Body of pancreas (tissue), 4 donors: ENCODE data around the gene ADCY7. TPM values are rescaled to one million over a fixed set of nuclear protein-coding genes. Genes with fewer than 3 reads are reported as not detected.
A peak's percentile ranks its signal among the peaks of the same experiment; 100 is the strongest.

ENCODE experiments used
- ATAC-seq: fragments of 150-250 bp; one replicate; pipeline ENCODE4 v1.9.1; 2016
- DNase-seq, 4 donors: peaks; one replicate each; pipeline ENCODE4 v3.0.0-alpha.2; 2019
- H3K27ac ChIP-seq, 4 donors: fragments of 200-600 bp; sonication (generic); 1 replicate in 3 of 4; 2 replicates in 1 of 4; pipeline versions ENCODE4 v1.5.1 to v1.6.1; 2016 to 2019; ENCODE audit warnings: mild to moderate bottlenecking in 1 of 4, mixed read lengths in 1 of 4, moderate library complexity in 1 of 4
- H3K27me3 ChIP-seq, 2 donors: fragments of 200-600 bp; sonication (generic); one replicate each; pipeline ENCODE4 v1.6.0; 2016; ENCODE audit warnings: mild to moderate bottlenecking in 1 of 2
- H3K36me3 ChIP-seq, 2 donors: fragments of 200-600 bp; sonication (generic); replicated peaks in 1 of 2; 2 replicates each; pipeline ENCODE4 v1.5.1; 2016; ENCODE audit warnings: low read depth in 2 of 2; ENCODE audit not compliant: insufficient read depth in 1 of 2
- H3K4me1 ChIP-seq: fragments of 200-600 bp; sonication (generic); one replicate; pipeline ENCODE4 v1.6.0; 2016
- H3K4me3 ChIP-seq, 2 donors: fragments of 200-600 bp; sonication (generic); 1 replicate in 1 of 2; 2 replicates in 1 of 2; pipeline ENCODE4 v1.5.1; 2016 to 2019
- H3K9me3 ChIP-seq, 3 donors: fragments of 200-600 bp; sonication (generic); 1 replicate in 2 of 3; 2 replicates in 1 of 3; pipeline ENCODE4 v1.5.1; 2016
- POLR2A ChIP-seq, 3 donors: fragments of 450-650 bp; IDR thresholded peaks; one replicate each; pipeline ENCODE4 v1.6.1; 2016; ENCODE audit warnings: antibody characterized with exemption in 3 of 3, mild to moderate bottlenecking in 2 of 3
- WGBS, 2 donors: methylation state at CpG; one replicate each; pipeline ENCODE4 v1.1.5; 2017; 5-methylcytosine and 5-hydroxymethylcytosine counted together
- intact Hi-C: fragments of 100-400 bp; cut with DNase I; formaldehyde crosslinking; loops from one replicate; pipeline ENCODE4 v1.15.1; 2023
- total RNA-seq, 2 donors: library from RNA; depleted of rRNA; stranded (reverse); fragments of >200 nt; gene quantifications; one replicate each; pipeline ENCODE4 v1.1.0, GENCODE V29; 2016
- TF ChIP-seq, protein P1 (sequence below), 7 experiments: fragments of 450-650 bp in 4 of 7; fragments of 200-600 bp in 3 of 7; sonication (generic) in 3 of 7; IDR thresholded peaks; one replicate each; pipeline ENCODE4 v1.5.1; 2016 to 2019; ENCODE audit warnings: antibody characterized with exemption in 7 of 7

The ADCY7 gene
- total RNA-seq, 2 donors from 2014 or later, result 4.9 to 8.6 TPM

DNA sequence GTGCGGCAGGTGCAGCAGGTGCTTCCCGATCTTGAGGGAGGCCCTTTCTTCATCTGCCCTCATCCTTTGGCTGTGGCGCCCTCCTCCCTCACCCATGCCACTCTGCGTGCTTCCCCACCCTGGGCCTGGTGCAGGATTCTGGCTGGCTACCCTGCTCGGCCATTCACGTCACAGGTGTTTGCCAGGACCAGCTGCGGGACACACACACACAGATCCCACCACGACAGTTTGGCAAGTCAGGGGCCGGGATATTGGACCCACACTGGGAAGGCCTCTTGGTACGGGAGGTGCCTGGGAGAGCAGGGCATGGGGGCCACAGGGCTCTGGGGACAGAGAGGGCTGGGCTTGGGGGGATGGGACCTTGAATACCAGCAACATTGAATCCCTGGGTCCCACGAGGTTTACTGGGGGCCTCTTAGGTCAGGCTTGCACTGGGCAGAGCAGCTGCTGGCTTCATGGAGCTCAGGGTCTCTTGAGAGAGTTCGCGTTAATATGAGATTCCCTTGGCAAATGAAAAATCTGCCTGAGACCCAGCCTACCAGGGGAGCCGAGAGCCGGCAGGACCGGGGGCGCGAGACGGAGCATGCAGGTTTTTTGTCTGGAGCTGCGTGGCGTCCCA lies 15.1 kb downstream of the ADCY7 start:
- Histone ChIP-seq H3K9me3 (no peaks in the 10 kb centered on the region), H3K4me3 (no peak overlapping the region), H3K27ac (peak overlapping the region in 1 of 4 donors; percentile 50), H3K27me3 (no peaks in the 10 kb centered on the region), H3K4me1 (no peaks in the 10 kb centered on the region), H3K36me3 (no peaks in the 10 kb centered on the region)
- TF ChIP-seq POLR2A (IDR thresholded peaks at IDR 0.05), result no peak
- TF ChIP-seq, protein P1, sequence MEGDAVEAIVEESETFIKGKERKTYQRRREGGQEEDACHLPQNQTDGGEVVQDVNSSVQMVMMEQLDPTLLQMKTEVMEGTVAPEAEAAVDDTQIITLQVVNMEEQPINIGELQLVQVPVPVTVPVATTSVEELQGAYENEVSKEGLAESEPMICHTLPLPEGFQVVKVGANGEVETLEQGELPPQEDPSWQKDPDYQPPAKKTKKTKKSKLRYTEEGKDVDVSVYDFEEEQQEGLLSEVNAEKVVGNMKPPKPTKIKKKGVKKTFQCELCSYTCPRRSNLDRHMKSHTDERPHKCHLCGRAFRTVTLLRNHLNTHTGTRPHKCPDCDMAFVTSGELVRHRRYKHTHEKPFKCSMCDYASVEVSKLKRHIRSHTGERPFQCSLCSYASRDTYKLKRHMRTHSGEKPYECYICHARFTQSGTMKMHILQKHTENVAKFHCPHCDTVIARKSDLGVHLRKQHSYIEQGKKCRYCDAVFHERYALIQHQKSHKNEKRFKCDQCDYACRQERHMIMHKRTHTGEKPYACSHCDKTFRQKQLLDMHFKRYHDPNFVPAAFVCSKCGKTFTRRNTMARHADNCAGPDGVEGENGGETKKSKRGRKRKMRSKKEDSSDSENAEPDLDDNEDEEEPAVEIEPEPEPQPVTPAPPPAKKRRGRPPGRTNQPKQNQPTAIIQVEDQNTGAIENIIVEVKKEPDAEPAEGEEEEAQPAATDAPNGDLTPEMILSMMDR (IDR thresholded peaks at IDR 0.05), result no peak
- no peak for DNase-seq
- intact Hi-C loops, result no loop called here
- 65 to 85% methylated on average over 19 to 20 of the region's 21 CpGs for WGBS, 2 donors
- ATAC-seq, result no peak

DNA sequence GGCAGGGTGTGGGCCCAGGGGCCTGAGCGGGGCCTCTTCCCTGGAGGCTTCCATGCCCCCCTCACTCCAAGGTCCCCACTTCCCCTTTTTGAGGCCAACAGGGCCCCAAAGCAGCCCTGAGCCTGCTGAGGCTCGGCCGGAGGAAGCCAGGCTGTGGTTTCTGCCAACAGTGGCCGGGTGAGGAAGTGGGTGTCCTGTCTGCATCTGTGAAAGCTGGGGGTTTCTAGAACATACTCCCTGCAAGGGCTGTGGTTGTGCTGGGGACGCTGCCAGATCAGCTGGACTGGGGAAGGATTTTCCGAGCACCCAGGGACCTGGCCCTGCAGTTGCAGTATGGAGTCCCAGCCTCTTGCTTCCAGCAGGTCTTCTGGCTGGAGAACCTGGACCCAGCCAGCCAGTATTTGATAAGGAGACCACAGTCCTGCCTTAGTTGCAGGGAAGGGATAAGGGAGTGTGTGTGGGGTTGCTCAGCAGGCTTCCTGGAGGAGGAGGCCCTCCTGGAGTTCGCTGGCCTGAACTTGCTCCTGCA lies 15.7 kb downstream of the ADCY7 start:
- no peaks in the 10 kb centered on the region for H3K36me3 ChIP-seq
- 80 to 100% methylated on average over 1 to 7 of the region's 7 CpGs for whole genome bisulfite sequencing, 2 donors
- intact Hi-C loops, result no loop called here

DNA sequence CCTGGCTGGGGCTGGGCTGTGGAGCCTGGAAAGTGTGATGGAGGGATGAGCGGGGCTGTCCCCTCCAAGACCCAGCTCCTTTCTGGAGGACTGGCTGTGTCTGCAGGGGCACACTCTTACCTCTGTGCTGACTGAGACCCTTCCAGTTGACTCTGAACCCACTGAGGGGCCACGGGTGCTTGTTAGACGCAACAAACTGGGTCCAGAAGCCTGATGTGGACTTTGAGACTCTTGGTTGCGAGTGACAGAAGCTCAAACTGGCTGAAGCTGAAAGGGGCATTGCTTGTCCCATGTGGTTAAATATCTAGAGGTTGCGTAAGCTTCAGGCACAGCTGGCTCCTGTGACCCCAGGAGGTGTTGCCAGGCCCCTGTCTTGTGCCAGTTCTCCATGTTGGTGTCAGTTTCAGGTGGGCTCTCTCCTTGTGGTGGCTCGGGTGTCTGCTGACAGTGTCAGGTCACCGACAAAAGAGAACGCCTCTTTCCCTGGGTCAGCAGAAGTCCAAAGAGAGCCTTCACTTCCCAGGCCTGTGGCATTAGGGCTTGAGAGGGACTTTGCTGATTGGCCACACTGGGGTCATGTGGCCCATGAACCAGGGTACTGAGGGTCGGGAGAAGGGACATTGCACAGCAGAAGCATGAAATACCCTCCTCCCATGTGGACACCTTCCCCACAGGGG lies 16.7 kb downstream of the ADCY7 start:
- intact Hi-C loops, result no loop called here
- no peaks in the 10 kb centered on the region for H3K9me3 ChIP-seq
- H3K4me1 ChIP-seq, result no peaks in the 10 kb centered on the region
- H3K27me3 ChIP-seq, result no peaks in the 10 kb centered on the region
- no peak overlapping the region for H3K4me3 ChIP-seq
- no peak for DNase-seq
- 74 to 77% methylated on average over 9 of the region's 9 CpGs for WGBS, 2 donors
- no peaks in the 10 kb centered on the region for H3K36me3 ChIP-seq
- ATAC-seq, result no peak
- TF ChIP-seq, protein P1 (IDR thresholded peaks at IDR 0.05), result no peak
- no peak for TF ChIP-seq POLR2A (IDR thresholded peaks at IDR 0.05)
- H3K27ac ChIP-seq, result peak overlapping the region in 1 of 4 donors; percentile 12

More for the DNA sequence above, 15.7 kb downstream of the ADCY7 start:
- Histone ChIP-seq H3K4me3 (no peak overlapping the region), H3K9me3 (no peaks in the 10 kb centered on the region), H3K27me3 (no peaks in the 10 kb centered on the region), H3K27ac (peak overlapping the region in 1 of 4 donors; percentile 50), H3K4me1 (no peaks in the 10 kb centered on the region)
- peak; percentile 28 for ATAC-seq
- no peak for TF ChIP-seq POLR2A (IDR thresholded peaks at IDR 0.05)
- TF ChIP-seq, protein P1 (IDR thresholded peaks at IDR 0.05), result no peak
- peak; percentile 23 to 81 (median 40) for DNase-seq

DNA sequence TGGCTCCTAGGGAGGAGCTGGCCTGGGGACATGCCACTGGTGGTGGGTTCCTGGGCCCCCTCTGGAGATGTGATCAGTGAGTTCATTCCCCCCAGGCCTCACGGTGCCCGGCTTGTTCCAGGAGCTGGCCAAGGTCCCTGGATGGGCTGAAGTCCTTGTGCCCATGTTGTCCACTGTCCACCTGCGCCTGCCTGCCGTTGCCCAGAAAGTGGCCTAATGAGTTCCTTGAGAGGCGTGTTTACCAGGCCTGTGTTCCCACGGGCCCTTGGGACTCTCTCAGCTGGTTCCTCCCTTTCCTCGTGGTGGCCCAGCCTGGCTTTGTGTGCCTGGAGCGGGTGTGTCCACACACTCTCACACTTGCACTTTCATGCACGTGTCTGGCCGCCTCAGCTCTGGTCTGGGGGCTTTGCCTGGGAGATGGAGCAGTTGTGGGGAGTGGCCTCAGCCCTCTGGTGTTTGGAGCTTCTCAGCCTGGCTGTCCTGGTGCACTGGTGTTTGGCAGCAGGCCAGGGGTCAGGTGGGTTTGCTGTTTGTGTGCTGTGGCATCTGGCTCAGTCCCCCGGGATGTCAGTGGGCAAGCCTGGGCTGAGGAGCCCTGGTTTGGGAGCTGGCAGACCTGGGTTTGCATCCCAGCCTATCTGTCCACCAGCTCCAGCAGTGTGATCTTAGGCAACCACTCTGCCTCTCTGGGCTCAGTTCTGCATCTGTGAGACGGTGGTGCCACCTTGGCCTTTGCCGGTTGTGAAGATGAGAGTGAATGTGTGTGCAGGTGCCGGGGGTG lies 18.0 kb downstream of the ADCY7 start:
- TF ChIP-seq, protein P1 (IDR thresholded peaks at IDR 0.05), result no peak
- no peak for TF ChIP-seq POLR2A (IDR thresholded peaks at IDR 0.05)
- no peaks in the 10 kb centered on the region for H3K27me3 ChIP-seq
- no peaks in the 10 kb centered on the region for H3K36me3 ChIP-seq
- ATAC-seq, result no peak
- H3K27ac ChIP-seq, result no peak overlapping the region
- no peaks in the 10 kb centered on the region for H3K4me1 ChIP-seq
- no peaks in the 10 kb centered on the region for H3K9me3 ChIP-seq
- WGBS, 2 donors, result 44 to 68% methylated on average over 12 of the region's 14 CpGs
- intact Hi-C loops, result no loop called here
- no peak overlapping the region for H3K4me3 ChIP-seq
- peak in 1 of 4 donors; percentile 21 for DNase-seq
